DND-41 (cell line): ENCODE data around the gene MTCH2.

Experiments
- EZH2 ChIP-seq: IDR thresholded peaks from 3 replicates; pipeline ENCODE4 v1.6.1; 2012; ENCODE audit warnings: borderline replicate concordance, low read depth, mild to moderate bottlenecking, moderate library complexity, low read length, inconsistent platforms; ENCODE audit not compliant: severe bottlenecking
- TF ChIP-seq, protein P1 (sequence below): IDR thresholded peaks from 2 replicates; pipeline ENCODE4 v1.5.1; 2012; ENCODE audit warnings: borderline replicate concordance, low read length, moderate library complexity, mild to moderate bottlenecking; ENCODE audit not compliant: poor library complexity, severe bottlenecking; ENCODE audit errors: extremely low read depth

DNA sequence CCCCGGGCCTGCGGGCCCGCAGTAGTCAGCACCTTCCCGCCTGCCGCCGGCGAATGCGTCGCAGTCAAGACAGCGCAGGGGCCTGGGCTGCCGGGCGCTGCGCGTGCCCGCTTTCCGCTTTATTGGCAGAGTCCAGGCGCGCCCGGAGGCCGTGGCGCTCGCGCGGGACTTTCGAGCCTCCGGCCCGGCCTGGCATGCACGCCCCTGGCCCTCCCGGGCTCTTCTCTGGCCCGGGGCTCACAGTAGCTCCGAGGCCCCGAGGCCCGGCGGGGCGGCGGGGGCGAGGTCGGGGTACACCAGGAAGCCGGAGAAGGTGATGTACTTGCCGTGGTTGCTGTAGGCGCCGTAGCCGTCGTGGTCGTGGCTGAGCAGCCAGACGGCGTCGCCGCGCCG, 52.8 kb downstream of the MTCH2 start:
- no peak for TF ChIP-seq EZH2
- TF ChIP-seq, protein P1, sequence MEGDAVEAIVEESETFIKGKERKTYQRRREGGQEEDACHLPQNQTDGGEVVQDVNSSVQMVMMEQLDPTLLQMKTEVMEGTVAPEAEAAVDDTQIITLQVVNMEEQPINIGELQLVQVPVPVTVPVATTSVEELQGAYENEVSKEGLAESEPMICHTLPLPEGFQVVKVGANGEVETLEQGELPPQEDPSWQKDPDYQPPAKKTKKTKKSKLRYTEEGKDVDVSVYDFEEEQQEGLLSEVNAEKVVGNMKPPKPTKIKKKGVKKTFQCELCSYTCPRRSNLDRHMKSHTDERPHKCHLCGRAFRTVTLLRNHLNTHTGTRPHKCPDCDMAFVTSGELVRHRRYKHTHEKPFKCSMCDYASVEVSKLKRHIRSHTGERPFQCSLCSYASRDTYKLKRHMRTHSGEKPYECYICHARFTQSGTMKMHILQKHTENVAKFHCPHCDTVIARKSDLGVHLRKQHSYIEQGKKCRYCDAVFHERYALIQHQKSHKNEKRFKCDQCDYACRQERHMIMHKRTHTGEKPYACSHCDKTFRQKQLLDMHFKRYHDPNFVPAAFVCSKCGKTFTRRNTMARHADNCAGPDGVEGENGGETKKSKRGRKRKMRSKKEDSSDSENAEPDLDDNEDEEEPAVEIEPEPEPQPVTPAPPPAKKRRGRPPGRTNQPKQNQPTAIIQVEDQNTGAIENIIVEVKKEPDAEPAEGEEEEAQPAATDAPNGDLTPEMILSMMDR = no peak
